ENCODE results near the gene BID.

Gene BID

DNA sequence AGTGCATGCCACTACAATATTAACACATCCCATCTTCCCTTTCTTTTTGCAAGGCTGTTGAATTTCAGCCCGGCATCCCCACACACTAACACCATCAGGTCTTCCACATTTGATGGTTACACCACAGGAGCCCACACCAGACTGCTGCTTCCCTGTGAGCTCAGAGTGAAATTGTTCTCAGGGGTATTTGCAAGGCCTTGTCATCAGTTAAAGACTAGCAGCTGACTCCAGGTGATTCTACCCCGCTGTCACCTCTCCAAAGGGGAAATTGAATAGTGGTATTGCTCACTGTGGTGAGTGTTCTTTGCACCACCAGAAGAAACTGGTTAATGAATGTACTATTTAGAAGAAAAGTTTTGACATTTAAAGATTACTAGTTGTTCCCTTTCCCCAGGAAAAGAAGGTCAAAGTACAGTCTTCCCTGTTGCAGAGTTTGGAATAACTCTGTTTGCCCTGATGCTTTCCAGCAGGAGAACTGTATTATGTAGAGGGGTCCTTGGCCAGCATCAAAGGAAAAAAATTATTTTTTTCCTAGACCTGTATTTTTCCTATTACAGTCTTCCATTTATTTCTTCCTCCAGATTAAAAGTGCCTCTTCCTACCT, 41.9 kb downstream of the BID start:
- no peak for DNase-seq

GRCh38 chr22:17729561-17729960, 44.7 kb downstream of the BID start:
- no peak for DNase-seq

- DNase-seq: no peak
These were observed 45.5 kb downstream of the BID start for GRCh38 chr22:17728786-17729185.

DNA sequence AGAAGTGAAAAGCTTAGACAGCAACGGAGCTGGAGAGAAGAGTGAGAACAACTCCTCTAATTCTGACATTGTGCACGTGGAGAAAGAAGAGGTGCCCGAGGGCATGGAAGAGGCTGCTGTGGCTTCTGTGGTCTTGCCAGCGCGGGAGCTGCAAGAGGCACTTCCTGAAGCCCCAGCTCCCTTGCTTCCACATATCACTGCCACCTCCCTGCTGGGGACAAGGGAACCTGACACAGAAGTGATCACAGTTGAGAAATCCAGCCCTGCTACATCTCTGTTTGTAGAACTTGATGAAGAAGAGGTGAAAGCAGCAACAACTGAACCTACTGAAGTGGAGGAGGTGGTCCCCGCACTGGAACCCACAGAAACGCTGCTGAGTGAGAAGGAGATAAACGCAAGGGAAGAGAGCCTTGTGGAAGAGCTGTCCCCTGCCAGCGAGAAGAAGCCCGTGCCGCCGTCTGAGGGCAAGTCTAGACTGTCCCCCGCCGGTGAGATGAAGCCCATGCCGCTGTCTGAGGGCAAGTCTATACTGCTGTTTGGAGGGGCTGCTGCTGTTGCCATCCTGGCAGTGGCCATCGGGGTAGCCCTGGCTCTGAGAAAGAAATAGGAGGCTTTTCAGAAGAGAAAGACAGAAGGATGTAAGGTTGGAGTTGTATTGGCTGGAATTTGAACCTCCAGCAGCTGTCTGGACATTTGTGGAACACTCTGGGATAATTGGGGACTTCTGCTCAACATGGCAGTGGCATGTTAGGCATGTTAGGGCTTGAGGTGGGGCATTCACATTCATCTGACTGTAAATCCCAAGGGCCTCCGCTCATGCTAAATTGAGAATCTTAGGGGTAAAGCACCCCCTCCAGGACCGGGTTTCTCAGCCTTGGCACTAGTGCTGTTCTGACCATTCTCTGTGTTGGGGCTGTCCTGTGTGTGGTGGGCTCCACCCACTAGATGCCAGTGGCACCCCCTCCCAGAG, 47.1 kb downstream of the BID start:
- no peak for DNase-seq

DNA sequence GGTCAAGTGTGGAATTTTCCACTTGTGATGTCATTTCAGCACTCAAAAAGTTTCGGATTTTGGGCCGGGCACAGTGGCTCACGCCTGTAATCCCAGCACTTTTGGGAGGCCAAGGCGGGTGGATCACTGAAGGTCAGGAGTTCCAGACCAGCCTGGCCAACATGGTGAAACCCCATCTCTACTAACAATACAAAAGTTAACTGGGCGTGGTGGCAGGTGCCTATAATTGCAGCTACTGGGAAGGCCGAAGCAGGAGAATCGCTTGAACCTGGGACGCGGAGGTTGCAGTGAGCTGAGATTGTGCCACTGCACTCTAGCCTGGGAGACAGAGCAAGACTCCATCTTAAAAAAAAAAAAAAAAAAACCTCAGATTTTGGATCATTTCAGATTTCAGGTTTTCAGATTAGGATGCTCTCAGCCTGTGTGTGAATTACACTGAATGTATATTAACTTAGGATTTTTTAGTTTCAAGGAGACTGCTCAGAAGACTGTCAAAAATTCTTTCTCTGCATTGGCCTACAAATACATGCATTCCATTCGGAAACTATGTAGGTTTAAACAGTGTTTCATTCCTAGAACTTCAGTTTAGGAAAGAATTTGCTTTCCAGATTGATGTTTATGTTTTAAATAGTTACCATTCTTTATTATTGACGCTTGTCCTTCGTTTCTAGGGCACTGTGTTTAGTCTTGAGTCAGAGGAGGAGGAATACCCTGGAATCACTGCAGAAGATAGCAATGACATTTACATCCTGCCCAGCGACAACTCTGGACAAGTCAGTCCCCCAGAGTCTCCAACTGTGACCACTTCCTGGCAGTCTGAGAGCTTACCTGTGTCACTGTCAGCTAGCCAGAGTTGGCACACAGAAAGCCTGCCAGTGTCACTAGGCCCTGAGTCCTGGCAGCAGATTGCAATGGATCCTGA, 48.0 kb downstream of the BID start:
- no peak for DNase-seq

DNA sequence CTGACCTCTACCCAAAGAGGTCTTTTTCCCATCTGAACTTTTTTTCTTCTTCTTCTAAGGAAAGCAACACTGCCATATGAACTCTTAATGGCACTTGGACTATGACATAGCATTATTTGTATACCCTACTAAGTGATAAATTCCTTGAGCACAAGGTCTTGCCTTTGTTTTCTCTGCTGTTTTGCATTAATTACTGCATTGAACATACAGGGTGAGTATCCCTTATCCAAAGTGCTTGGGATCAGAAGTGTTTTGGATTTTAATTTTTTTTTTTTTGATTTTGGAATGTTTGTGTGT, 48.8 kb downstream of the BID start:
- DNase-seq: no peak

- DNase-seq: no peak
These were observed 49.4 kb downstream of the BID start for GRCh38 chr22:17724678-17725499.

DNA sequence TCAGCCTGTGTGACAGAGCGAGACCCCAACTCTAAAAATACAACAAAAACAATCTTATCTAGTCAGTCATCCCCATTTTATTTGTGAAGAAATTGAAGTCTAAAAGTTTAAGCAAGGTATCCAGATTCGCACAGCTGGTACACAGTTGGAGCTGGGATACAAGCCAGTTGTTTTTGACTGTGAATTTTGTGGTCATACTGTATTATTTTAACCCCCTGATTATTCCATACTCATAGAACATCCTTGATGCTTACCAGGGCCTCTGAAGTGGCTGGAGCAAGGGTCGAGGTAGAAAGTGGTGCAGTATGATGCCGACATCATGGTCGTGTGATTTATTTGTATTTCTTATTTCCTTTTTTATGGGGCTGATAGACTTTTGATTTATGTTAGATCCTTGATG, 50.0 kb downstream of the BID start:
- no peak for DNase-seq

- no peak for DNase-seq
These were observed 54.4 kb downstream of the BID start for GRCh38 chr22:17719911-17720310.

DNA sequence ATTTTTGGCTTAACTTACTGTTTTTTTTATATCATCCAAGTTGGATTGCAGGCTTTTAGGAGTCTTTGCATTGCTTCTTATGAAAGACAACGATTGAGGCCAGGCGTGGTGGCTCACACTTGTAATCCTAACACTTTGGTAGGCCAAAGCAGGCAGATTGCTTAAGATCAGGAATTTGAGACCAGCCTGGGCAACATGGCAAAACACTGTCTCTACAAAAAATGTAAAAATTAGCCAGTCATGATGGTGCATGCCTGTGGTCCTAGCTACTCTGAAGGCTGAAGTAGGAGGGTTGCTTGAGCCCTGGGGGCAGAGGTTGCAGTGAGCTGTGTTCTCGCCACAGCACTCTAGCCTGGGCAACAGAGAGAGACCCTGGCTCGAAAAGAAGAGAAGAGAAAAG, 56.6 kb downstream of the BID start:
- no peak for DNase-seq

DNA sequence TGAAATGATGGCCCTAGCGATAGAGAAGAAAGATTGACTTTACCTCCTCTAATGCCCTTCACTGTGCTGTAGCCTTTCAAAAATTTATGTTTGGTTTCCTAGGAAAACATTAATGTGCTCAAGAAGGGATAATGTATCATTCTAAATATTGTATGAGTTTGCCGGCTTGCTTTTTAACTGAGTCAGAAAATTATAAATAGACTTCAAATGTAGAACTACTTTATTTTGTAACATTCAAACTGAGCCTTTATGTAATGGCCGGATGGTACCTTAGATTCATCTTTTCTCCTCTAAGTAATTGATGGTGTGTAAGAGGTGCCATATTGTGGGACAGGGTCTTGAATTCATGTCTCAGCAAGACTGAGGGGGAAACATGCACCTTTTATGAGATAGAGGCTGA, 57.7 kb downstream of the BID start:
- no peak for DNase-seq

- no peak for DNase-seq
These were observed 61.8 kb downstream of the BID start for GRCh38 chr22:17712441-17712840.

DNA sequence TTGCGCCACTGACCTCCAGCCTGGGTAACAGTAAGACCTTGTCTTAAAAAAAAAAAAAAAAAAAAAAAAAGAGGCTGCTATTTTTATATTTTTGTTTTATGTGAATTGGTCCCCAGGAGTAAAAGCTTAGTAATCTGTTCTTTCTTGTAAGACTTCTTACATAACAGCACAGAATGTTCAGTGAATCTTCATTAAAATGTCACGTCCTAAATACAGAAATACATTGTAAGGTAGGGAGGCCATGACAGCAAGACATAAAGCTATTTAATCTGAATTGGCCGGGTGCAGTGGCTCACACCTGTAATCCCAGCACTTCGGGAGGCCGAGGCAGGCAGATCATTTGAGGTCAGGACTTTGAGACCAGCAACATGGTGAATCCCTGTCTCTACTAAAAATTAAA, 64.2 kb downstream of the BID start:
- DNase-seq: no peak

- no peak for DNase-seq
These were observed 66.7 kb downstream of the BID start for GRCh38 chr22:17707526-17707925.

- DNase-seq: no peak
These were observed 67.3 kb downstream of the BID start for GRCh38 chr22:17706947-17707346.

GRCh38 chr22:17705951-17706900, 68.0 kb downstream of the BID start:
- DNase-seq: no peak

- no peak for DNase-seq
These were observed 68.7 kb downstream of the BID start for GRCh38 chr22:17705546-17705945.

- no peak for DNase-seq
These were observed 70.5 kb downstream of the BID start for GRCh38 chr22:17703811-17704210.

- no peak for DNase-seq
These were observed 73.5 kb downstream of the BID start for GRCh38 chr22:17700778-17701177.

DNA sequence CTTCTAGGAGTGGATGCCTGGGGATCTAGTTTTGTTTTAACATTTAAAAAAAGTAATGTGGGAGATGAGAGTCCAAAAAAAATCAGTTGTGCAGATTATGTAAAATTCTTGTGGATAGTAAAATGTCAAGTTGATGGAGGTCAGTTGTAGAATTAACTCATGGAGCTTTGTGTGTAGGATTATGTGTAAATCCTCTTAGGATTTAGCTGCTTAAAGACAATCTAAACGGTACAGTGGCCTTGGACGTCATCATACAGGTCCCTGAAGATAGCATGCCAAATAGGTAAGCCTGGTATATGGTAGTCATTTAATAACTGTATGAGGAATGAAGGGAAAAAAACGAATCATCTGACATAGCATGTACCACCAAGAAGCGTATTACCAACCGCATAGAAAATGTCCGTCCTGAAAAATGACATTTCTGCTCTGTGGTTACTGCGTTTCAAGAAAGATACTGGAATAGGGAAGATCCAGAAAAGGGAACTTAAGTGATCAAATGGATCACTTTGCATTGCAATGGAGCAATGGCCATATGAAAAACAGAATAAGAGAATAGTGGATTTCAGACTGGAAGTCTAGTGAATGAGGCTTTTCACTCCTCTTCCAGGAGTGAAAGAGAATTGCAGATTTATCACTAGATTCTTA, 74.5 kb downstream of the BID start:
- DNase-seq: no peak

- no peak for DNase-seq
These were observed 75.3 kb downstream of the BID start for GRCh38 chr22:17698948-17699347.
